ACC112 (cell line): Measurements from ENCODE around the gene PNLDC1.
"Not testable (repeated sequence)": the region's sequence is repeated elsewhere in the genome, so short reads cannot be mapped to it uniquely, and the experiment has no call there.

Source experiments
- H2AFZ ChIP-seq: fragments of 200-600 bp; sonication (generic); one replicate; pipeline ENCODE4 v1.6.0; 2017; ENCODE audit warnings: antibody characterized with exemption, low read length; ENCODE audit not compliant: unreplicated experiment
- H3K27ac ChIP-seq: fragments of 200-600 bp; sonication (generic); 2 replicates; pipeline ENCODE4 v1.5.1; 2014; ENCODE audit warnings: low read depth, mild to moderate bottlenecking, antibody characterized with exemption, low read length, moderate library complexity
- H3K27me3 ChIP-seq: fragments of 200-600 bp; sonication (generic); 2 replicates; pipeline ENCODE4 v1.6.1; 2014; ENCODE audit warnings: mild to moderate bottlenecking, antibody characterized with exemption, low read length, moderate library complexity, mixed read lengths; ENCODE audit not compliant: insufficient read depth
- H3K36me3 ChIP-seq: fragments of 200-600 bp; sonication (generic); 2 replicates; pipeline ENCODE4 v1.6.1; 2016; ENCODE audit warnings: mild to moderate bottlenecking, antibody characterized with exemption, low read length, moderate library complexity, mixed read lengths; ENCODE audit not compliant: insufficient read depth
- H3K4me1 ChIP-seq: fragments of 200-600 bp; sonication (generic); one replicate; pipeline ENCODE4 v1.6.1; 2016; ENCODE audit warnings: low read length, mixed read lengths; ENCODE audit not compliant: insufficient read depth, unreplicated experiment, control insufficient read depth
- H3K4me3 ChIP-seq: fragments of 200-600 bp; sonication (generic); 2 replicates; pipeline ENCODE4 v1.5.1; 2014; ENCODE audit warnings: mild to moderate bottlenecking, low read depth, low read length
- H3K79me2 ChIP-seq: fragments of 200-600 bp; sonication (generic); one replicate; pipeline ENCODE4 v1.6.0; 2016; ENCODE audit warnings: low read length; ENCODE audit not compliant: control insufficient read depth, unreplicated experiment, insufficient read depth

PNLDC1 gene

DNA sequence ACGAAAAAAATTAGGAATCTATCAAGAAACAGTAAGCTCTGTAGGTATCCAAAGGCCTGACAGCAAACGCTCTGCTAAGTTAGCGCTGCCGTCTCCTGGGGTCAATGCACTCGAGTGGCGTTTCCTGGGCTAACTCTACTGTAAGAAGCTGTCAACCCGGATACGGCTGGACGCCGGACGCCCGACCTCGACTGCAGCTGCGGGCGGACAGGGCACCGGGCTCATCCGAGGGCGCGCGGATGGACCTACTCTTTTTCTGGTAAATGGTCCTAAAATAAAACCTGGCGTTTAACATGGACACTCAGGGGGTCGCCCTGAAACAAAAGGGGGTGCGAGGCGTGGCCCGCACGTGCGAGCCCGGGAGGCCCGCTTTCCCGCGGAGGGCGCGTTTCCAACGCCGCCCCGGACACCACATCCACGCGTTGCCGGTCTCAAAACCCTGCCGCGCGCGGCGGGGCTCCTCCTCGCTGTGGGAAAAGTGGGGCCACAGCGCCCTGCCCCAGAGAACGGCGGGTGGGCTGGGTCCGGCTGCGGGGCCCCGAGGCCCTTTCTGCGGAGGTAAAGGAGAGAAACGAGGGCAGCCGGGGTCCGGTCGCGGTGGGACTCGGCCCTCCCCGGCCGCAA, 11.2 kb upstream of the PNLDC1 start:
- Histone ChIP-seq H3K79me2 (peaks cover 87% of the 10 kb centered on the region), H2AFZ (no peak overlapping the region), H3K27ac (peak overlapping the region; percentile 46), H3K4me3 (peak overlapping the region; percentile 98), H3K27me3 (no peaks in the 10 kb centered on the region), H3K4me1 (peaks cover 33% of the 10 kb centered on the region), H3K36me3 (peaks cover 46% of the 10 kb centered on the region)

DNA sequence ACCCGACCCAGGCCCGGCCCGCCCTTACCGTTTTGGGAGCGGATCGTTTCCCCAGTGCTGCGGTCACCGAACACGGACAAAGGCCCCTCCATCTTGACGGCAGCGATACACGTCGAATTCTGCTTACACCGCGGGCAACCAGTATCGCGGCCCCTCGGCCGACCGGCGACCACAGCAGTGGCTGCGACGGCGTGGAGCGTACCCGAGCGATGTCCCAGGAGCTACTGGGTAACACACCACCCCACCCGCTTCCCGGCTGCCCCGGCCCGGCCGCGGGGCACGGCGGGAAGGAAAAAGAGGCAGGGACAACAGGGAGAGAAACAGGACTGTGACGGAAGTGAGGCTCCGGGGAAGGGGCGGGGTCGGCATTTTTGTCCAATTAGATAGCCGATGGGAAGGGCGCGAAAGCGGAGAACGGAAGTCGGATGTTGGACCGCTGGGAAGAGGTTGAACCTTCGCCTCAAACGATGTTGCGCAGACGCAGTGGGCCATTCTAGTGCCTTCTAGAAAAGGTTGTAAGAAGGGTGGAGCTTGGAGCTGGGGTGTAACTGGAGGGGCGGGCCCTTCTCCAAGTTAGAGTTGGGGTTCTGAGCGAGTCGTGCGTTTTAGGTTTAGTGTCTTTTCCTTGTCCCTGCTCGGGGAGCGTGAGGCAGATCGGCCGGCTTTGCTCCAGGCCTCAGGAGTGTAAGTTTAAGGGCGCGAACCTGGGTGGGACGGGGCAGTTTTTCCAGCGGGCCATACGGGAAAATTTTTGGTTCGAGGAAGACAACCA, 10.5 kb upstream of the PNLDC1 start, which contains the start of gene TCP1:
Gene TCP1 (minus strand): TSS at position 226 of the 772 bp plus-strand sequence. CDS start 134 bp downstream, at position 92.
- Histone ChIP-seq H2AFZ (peak within 1 kb of the TSS; percentile 94), H3K36me3 (peaks cover 49% of the 10 kb centered on the region), H3K27ac (peak within 1 kb of the TSS; percentile 77), H3K79me2 (peaks cover 86% of the 10 kb centered on the region), H3K4me3 (peak within 1 kb of the TSS; percentile 98), H3K4me1 (peaks cover 33% of the 10 kb centered on the region), H3K27me3 (no peaks in the 10 kb centered on the region)

DNA sequence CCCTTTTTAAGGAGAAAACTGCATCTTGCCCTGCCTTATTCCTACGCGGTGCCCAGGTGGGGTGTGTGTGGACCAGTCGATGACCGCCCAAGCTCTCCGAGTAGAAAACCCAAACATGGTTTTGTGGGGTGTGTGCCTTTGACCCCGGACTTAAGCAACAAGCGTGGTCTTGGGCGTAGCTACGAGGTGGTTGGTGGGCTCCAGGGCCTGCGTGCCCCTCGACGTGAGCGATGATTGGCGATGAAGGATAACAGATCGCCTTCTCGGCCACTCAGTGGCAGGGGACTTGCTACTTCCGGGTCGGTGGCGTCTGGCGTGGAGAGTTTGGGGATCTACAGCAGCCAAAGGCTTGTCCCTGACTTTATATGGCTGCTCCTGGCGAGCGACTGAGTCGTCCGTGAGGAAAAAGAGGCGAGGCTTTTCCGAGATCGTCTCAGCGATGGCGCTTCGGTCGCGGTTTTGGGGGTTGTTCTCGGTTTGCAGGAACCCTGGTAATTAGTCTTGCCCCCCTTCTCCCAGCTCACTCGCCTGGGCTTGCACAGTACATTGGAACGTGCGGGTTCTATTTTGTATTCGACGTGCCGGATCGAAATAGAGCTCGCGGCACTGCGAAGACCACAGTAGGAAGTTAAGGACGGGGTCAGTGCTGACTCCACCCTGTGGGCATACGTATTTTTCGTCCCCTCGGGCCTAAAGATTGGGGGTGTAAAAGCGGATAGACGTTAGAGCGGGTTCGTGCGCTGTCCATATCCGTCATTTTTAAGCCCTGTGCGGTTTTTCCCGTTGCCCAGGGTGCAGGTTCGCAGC, 9.7 kb upstream of the PNLDC1 start, which contains the start of gene MRPL18:
Gene MRPL18 (plus strand): TSS at position 319 of the 807 bp plus-strand sequence. CDS start 121 bp downstream, at position 440.
- peaks cover 78% of the 10 kb centered on the region for H3K79me2 ChIP-seq

DNA sequence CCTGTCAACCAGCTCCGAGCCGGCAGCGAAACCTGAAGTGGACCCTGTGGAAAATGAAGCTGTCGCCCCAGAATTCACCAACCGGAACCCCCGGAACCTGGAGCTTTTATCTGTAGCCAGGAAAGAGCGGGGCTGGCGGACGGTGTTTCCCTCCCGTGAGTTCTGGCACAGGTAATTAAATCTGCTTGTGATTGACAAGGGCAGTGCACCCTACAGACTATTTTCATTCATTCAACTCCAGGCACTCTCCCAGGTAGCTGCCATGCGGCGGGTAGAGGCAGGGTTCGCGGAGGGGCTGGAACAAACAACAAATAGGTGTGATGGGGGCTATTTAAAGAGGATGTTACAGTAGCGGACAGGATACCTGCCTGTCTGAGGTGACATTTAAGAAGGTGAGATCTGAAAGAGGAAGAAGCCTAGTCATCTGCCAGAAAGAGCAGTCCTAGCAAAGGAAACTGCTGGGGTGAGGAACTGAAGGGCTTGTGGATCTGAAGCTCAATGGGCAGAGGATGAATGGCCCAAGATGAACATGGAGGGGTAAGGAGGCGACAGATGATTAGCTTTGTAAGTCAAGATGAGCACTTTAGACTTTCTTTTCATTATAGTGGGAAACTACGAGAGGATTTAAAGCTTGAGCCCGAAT, 9.0 kb upstream of the PNLDC1 start:
- Histone ChIP-seq H3K79me2 (peaks cover 70% of the 10 kb centered on the region), H3K4me1 (peaks cover 27% of the 10 kb centered on the region), H2AFZ (peak overlapping the region; percentile 94), H3K4me3 (peak overlapping the region; percentile 98), H3K36me3 (peaks cover 34% of the 10 kb centered on the region), H3K27me3 (no peaks in the 10 kb centered on the region), H3K27ac (peak overlapping the region; percentile 77)

More for the DNA sequence above, 9.7 kb upstream of the PNLDC1 start, which contains the start of gene MRPL18:
- peak within 1 kb of the TSS; percentile 98 for H3K4me3 ChIP-seq
- no peaks in the 10 kb centered on the region for H3K27me3 ChIP-seq
- H3K36me3 ChIP-seq = peaks cover 41% of the 10 kb centered on the region
- peak within 1 kb of the TSS; percentile 94 for H2AFZ ChIP-seq
- peaks cover 29% of the 10 kb centered on the region for H3K4me1 ChIP-seq
- peak within 1 kb of the TSS; percentile 77 for H3K27ac ChIP-seq

DNA sequence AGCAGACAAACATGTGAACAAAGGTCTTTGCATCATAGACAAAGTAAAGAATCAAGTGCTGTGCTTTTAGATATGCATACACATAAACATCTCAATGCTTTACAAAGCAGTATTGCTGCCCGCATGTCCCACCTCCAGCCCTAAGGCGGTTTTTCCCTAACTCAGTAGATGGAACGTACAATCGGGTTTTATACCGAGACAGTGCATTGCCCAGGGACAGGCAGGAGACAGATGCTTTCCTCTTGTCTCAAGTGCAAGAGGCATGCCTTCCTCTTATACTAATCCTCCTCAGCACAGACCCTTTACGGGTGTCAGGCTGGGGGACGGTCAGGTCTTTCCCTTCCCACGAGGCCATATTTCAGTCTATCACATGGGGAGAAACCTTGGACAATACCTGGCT, 5.1 kb upstream of the PNLDC1 start:
- peaks cover 37% of the 10 kb centered on the region for H3K79me2 ChIP-seq
- H3K36me3 ChIP-seq = peaks cover 46% of the 10 kb centered on the region
- H3K4me1 ChIP-seq = peaks cover 12% of the 10 kb centered on the region
- not testable (repeated sequence) for H3K27ac ChIP-seq, H2AFZ ChIP-seq, H3K4me3 ChIP-seq, H3K27me3 ChIP-seq

DNA sequence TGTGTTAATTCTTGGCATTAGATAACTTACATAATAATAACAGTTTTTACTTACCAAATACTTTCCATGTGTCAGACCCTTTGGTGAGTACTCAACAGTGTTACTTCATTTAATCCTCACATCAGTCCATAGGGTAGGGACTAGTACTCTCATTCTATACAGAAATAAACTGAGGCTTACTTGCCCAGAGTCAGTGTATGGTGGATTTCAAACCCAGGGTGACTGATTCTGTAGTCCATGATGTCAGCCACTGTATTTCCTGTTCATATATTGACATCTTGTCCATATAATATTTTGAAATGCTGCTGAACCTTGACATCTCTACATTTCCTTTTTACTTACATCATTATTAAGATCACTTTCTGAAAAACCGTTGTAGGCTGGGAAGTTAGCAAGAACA, 2.5 kb upstream of the PNLDC1 start:
- H3K27me3 ChIP-seq = no peaks in the 10 kb centered on the region
- H3K4me1 ChIP-seq = peaks cover 2% of the 10 kb centered on the region
- no peak overlapping the region for H2AFZ ChIP-seq
- no peak overlapping the region for H3K4me3 ChIP-seq
- H3K27ac ChIP-seq = no peak overlapping the region
- peaks cover 14% of the 10 kb centered on the region for H3K79me2 ChIP-seq
- H3K36me3 ChIP-seq = peaks cover 42% of the 10 kb centered on the region

DNA sequence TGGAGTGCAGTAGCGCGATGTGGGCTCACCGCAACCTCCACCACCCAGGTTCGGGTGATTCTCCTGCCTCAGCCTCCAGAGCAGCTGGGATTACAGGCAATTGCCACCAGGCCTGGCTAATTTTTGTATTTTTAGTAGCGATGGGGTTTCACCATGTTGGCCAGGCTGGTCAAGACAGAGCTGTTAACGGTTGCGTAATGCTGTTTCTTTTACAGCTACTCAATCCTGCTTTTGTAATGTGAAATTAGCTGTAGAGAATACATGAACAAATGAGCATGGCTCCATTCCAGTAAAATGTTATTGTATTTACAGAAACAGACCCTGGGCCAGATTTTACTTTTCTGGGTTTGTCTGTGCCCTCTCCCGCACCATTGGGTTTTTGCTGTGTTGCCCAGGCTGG, 1.9 kb downstream of the PNLDC1 start:
- Histone ChIP-seq H3K4me1 (no peaks in the 10 kb centered on the region), H2AFZ (no peak overlapping the region), H3K36me3 (peaks cover 26% of the 10 kb centered on the region), H3K4me3 (no peak overlapping the region), H3K27me3 (no peaks in the 10 kb centered on the region), H3K27ac (no peak overlapping the region), H3K79me2 (no peaks in the 10 kb centered on the region)

DNA sequence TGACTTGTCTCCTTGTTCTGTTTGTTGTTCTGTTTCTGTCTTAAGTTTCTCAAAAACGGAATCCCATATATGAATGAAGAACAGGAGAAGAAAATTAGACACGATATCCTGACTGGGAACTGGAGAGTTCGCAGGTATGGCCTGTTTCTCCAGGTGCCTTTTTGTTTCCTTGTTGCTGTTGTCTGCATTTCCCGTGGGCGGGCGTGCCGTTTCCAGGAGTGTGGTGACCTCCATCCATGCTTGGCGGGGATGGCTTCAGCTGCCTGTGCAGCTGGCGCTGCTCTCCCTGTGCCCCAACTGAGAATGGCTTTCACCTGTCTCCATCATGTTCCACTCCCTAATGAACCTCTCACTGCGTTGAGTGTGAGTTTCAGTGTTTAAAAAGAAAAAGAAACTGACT, 4.4 kb downstream of the PNLDC1 start:
- Histone ChIP-seq H3K4me1 (no peaks in the 10 kb centered on the region), H2AFZ (no peak overlapping the region), H3K4me3 (no peak overlapping the region), H3K79me2 (no peaks in the 10 kb centered on the region), H3K36me3 (0 out of 2 replicates have a peak, but pooled peaks cover under 1% of the 10 kb centered on the region), H3K27ac (no peak overlapping the region), H3K27me3 (no peaks in the 10 kb centered on the region)

DNA sequence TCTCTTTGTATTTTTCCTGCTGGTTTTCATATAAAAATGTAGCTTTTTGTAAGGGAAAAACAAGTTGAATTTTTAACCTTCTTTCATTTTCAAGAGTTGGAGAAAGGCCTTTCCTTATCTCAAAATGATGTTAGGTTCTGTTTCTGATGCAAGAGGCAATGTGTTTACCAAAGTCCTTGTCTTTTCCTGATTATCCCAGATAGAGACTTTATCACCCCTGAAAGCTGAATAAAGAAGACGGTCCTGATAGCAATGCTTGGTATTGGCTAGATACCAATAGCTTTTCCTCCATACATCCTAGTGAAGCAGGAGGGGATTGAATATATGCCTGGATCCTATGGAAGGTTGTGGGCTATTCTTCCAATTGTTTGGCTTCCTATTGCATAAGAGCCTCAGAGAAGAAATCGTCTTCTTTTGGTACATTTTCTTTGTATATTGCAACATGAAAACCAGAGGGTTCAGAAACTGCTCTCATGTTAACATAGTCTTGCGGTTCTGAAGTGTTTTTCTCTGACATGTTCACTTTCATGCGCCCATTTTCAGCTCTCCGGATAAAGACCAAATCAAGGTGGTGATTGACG, 5.5 kb downstream of the PNLDC1 start:
- H3K79me2 ChIP-seq = no peaks in the 10 kb centered on the region
- no peak overlapping the region for H2AFZ ChIP-seq
- H3K27ac ChIP-seq = no peak overlapping the region
- H3K4me3 ChIP-seq = no peak overlapping the region
- no peaks in the 10 kb centered on the region for H3K27me3 ChIP-seq
- H3K36me3 ChIP-seq = no peaks in the 10 kb centered on the region
- H3K4me1 ChIP-seq = no peaks in the 10 kb centered on the region

DNA sequence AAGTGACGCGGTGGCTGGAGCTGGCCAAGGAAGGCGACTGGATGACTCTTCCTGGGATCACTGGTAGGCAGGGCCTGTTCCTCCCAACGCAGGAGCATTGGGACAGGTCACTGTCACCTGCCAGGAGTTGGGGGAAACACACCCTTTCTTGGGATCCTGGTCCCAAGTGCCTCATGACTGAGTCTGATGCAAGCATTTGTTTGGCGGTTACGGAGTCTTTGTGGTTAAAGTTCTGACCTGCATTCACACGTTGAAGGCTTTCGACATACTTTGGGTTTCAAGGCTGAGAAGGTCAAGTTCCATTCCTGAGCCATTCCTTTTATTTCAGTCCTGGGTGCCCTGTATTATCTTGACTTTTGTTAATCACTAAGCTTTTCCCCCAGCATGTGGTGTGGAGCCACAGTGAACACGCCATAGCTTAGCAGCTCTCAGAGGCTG, 6.0 kb downstream of the PNLDC1 start:
- no peak overlapping the region for H3K27ac ChIP-seq
- H3K4me1 ChIP-seq = no peaks in the 10 kb centered on the region
- no peaks in the 10 kb centered on the region for H3K79me2 ChIP-seq
- no peaks in the 10 kb centered on the region for H3K36me3 ChIP-seq
- H3K4me3 ChIP-seq = no peak overlapping the region
- H2AFZ ChIP-seq = no peak overlapping the region
- H3K27me3 ChIP-seq = no peaks in the 10 kb centered on the region
